K562 (cell line): ENCODE data around the gene DUSP5. TPM values are rescaled to one million over a fixed set of nuclear protein-coding genes. Genes with fewer than 3 reads are reported as not detected.

ENCODE experiments used
- E2F5 ChIP-seq: sonication (generic); formaldehyde crosslinking; IDR thresholded peaks from 2 replicates; pipeline ENCODE4 v1.8.0; 2022; ENCODE audit warnings: mild to moderate bottlenecking, missing genetic modification reagents
- IRF1 ChIP-seq: sonication (generic); formaldehyde crosslinking; IDR thresholded peaks from 2 replicates; pipeline ENCODE4 v1.8.0; 2022; ENCODE audit warnings: missing genetic modification reagents, mild to moderate bottlenecking, borderline replicate concordance
- MAZ ChIP-seq, 2 experiments: fragments of 450-650 bp in 1 of 2; sonication (generic) in 1 of 2; formaldehyde crosslinking; IDR thresholded peaks in 1 of 2; conservative IDR thresholded peaks in 1 of 2; 2 replicates each; pipeline versions ENCODE4 v1.4.0 to v1.5.0; 2020; ENCODE audit warnings: mild to moderate bottlenecking in 1 of 2, missing genetic modification reagents in 1 of 2
- NELFE ChIP-seq: IDR thresholded peaks from 2 replicates; pipeline ENCODE4 v1.6.1; 2011; ENCODE audit warnings: mild to moderate bottlenecking; ENCODE audit not compliant: insufficient read depth, insufficient read length
- NFYB ChIP-seq: IDR thresholded peaks from 2 replicates; pipeline ENCODE4 v1.6.1; 2011; ENCODE audit warnings: mild to moderate bottlenecking, moderate library complexity; ENCODE audit not compliant: insufficient read length; ENCODE audit errors: extremely low read depth
- RERE ChIP-seq: sonication (generic); formaldehyde crosslinking; IDR thresholded peaks from 2 replicates; pipeline ENCODE4 v1.8.0; 2023; ENCODE audit warnings: missing genetic modification reagents, mild to moderate bottlenecking, borderline replicate concordance
- TRIM24 ChIP-seq, 2 experiments: fragments of 450-650 bp; IDR thresholded peaks; 2 replicates each; pipeline ENCODE4 v1.6.1; 2016
- TRIM25 ChIP-seq: fragments of 450-650 bp; IDR thresholded peaks from 2 replicates; pipeline ENCODE4 v1.7.0; 2016; ENCODE audit warnings: borderline replicate concordance
- ZNF143 ChIP-seq: sonication (generic); formaldehyde crosslinking; IDR thresholded peaks from 2 replicates; pipeline ENCODE4 v1.9.0; 2022; ENCODE audit warnings: mild to moderate bottlenecking, missing genetic modification reagents
- ZNF197 ChIP-seq: fragments of 200-800 bp; sonication (Bioruptor generic); IDR thresholded peaks from 2 replicates; pipeline ENCODE4 v1.6.1; 2016; ENCODE audit warnings: low read depth, missing genetic modification characterization, missing compliant biosample characterization
- ZNF280A ChIP-seq: fragments of 450-650 bp; IDR thresholded peaks from 2 replicates; pipeline ENCODE4 v1.6.1; 2018; ENCODE audit warnings: mild to moderate bottlenecking, low read depth; ENCODE audit not compliant: partially characterized antibody
- polyA plus RNA-seq, 8 experiments: library from polyadenylated mRNA; depleted of rRNA in 4 of 8; stranded (reverse) in 5 of 8; unstranded in 3 of 8; fragments of >200 nt; fragmentation: Nextera tagmentation in 2 of 8; fragmentation: Illumina TruSeq in 1 of 8; extraction: Ambion mirVana in 2 of 8; extraction: Trizol in 1 of 8; gene quantifications; 2 replicates each; pipeline versions ENCODE4 v1.2.1 to v1.2.3, GENCODE V29; 2011 to 2014; ENCODE audit warnings: inconsistent platforms in 1 of 8, missing spikeins in 1 of 8
- total RNA-seq, 7 experiments: library from RNA; depleted of rRNA in 6 of 7; stranded (reverse); fragments of >200 nt in 6 of 7; fragmentation: Illumina TruSeq in 2 of 7; extraction: Trizol in 2 of 7; gene quantifications; 2 replicates each; pipeline versions ENCODE4 v1.2.1 to v1.2.3, GENCODE V29; 2011 to 2021; ENCODE audit warnings: low replicate concordance in 1 of 7
- TF ChIP-seq, protein P1 (sequence below), 2 experiments: fragments of 450-650 bp in 1 of 2; sonication (generic) in 1 of 2; formaldehyde crosslinking; conservative IDR thresholded peaks; 2 replicates each; pipeline versions ENCODE4 v1.4.0 to v1.8.1; 2020 to 2022; ENCODE audit warnings: mild to moderate bottlenecking in 1 of 2, missing genetic modification reagents in 1 of 2

Gene DUSP5
- total and polyA plus RNA-seq, 9 of the 15 experiments (the other 6 are each of a cell fraction or from before 2014, with no cell fraction given) = 0.49 to 3.4 (median 2.0) TPM

- TF ChIP-seq TRIM25 (no peak), MAZ (CRISPR knock-in tag; conservative IDR thresholded peaks at IDR 0.05 in 1 of 2, IDR thresholded peaks at IDR 0.05 in 1 of 2) (no peak), TRIM24 (IDR thresholded peaks at IDR 0.05) (no peak), NFYB (no peak), E2F5 (CRISPR knock-in tag) (no peak), NELFE (no peak), IRF1 (CRISPR knock-in tag) (no peak), ZNF197 (CRISPR knock-in tag) (no peak), ZNF280A (no peak), RERE (CRISPR knock-in tag) (no peak), ZNF143 (no peak)
- TF ChIP-seq, protein P1, sequence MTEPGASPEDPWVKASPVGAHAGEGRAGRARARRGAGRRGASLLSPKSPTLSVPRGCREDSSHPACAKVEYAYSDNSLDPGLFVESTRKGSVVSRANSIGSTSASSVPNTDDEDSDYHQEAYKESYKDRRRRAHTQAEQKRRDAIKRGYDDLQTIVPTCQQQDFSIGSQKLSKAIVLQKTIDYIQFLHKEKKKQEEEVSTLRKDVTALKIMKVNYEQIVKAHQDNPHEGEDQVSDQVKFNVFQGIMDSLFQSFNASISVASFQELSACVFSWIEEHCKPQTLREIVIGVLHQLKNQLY (CRISPR knock-in tag; conservative IDR thresholded peaks at IDR 0.05) = no peak
Observed at GRCh38 chr10:110498087-110498981, 627 bp downstream of the DUSP5 start (continued).
